ENCODE results near the gene ENAH.

The ENAH gene

DNA sequence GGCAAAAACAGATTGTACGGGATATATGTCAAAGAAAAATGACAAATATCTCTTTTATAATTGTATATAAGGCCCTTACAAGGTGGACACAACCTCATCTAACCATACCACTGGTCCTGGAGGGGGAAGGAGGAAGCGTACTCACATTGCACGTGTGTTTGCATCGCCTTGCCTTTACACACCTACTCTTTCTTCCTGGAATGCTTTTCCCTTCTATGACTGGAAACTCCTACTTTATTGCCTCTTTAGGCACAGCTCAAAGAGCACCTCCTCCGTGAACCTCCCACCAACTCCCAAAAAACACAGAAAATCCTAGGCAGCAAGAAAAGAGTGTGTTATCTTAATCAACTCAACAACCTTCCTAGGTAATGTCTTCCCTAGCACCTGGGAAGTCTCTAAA is 125.3 kb downstream of the ENAH start:
- TF ChIP-seq CTCF (conservative IDR thresholded peaks at IDR 0.05; ENCODE audit: control insufficient read depth, insufficient read depth, low read depth, low read length) = no peak
- H3K4me3 ChIP-seq (ENCODE audit: control insufficient read depth, low read depth, low read length) = no peak overlapping the region
- DNase-seq (ENCODE audit: low read depth) = no peak

DNA sequence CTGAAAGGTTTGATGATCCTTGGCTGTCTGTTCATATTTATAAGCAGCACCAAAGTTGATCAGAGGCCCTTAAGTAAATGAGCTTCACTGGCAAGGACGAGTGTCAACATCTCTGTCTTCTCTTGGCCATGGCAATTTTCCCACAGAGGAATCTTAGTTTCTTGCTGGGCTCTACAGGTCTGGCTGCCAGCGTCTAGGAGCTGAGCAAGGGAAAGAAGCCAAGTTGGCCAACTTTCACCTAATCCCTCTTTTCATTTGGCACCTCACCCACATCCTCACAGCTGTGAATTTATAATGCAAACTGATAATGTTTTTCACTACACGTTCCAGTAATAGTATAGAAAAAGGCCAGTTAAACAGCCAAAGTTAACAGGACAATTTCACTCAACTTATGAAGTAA is 126.0 kb downstream of the ENAH start:
- TF ChIP-seq CTCF (conservative IDR thresholded peaks at IDR 0.05; ENCODE audit: control insufficient read depth, insufficient read depth, low read depth, low read length) = no peak
- no peak for DNase-seq (ENCODE audit: low read depth)
- H3K4me3 ChIP-seq (ENCODE audit: control insufficient read depth, low read depth, low read length) = no peak overlapping the region

DNA sequence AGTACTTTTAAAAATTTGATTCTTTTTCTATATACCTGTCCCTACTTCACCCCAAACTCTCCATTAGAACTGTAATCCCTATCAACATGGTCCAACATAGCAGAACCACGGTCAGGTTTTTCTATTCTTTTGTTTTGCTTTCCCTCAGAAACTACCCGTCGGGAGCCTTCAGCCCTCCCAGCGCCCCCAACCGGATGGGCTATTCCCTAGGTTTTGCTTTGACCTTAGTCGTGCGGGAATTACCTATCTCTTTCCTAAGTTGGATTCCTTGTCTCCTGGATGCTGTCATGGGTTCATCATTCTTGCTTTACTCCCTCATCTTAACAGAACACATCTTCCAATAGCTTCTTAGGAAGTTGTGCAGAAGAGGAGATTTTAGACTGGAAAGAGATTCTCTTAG is 127.5 kb downstream of the ENAH start:
- no peak for TF ChIP-seq CTCF (conservative IDR thresholded peaks at IDR 0.05; ENCODE audit: control insufficient read depth, insufficient read depth, low read depth, low read length)
- H3K4me3 ChIP-seq (ENCODE audit: control insufficient read depth, low read depth, low read length) = no peak overlapping the region
- DNase-seq (ENCODE audit: low read depth) = no peak

- no peak for TF ChIP-seq CTCF (conservative IDR thresholded peaks at IDR 0.05; ENCODE audit: control insufficient read depth, insufficient read depth, low read depth, low read length)
- H3K4me3 ChIP-seq (ENCODE audit: control insufficient read depth, low read depth, low read length) = no peak overlapping the region
- no peak for DNase-seq (ENCODE audit: low read depth)
Observed at GRCh38 chr1:225524570-225524969, 128.4 kb downstream of the ENAH start.

- H3K4me3 ChIP-seq (ENCODE audit: control insufficient read depth, low read depth, low read length) = no peak overlapping the region
- TF ChIP-seq CTCF (conservative IDR thresholded peaks at IDR 0.05; ENCODE audit: control insufficient read depth, insufficient read depth, low read depth, low read length) = no peak
- DNase-seq (ENCODE audit: low read depth) = no peak
Observed at GRCh38 chr1:225523263-225523950, 129.5 kb downstream of the ENAH start.

- no peak for DNase-seq (ENCODE audit: low read depth)
- no peak for TF ChIP-seq CTCF (conservative IDR thresholded peaks at IDR 0.05; ENCODE audit: control insufficient read depth, insufficient read depth, low read depth, low read length)
- no peak overlapping the region for H3K4me3 ChIP-seq (ENCODE audit: control insufficient read depth, low read depth, low read length)
Observed at GRCh38 chr1:225522588-225523262, 130.2 kb downstream of the ENAH start.
